Kidney (tissue), 14 donors: ENCODE measurements around the gene CD200R1L. TPM values are rescaled to one million over a fixed set of nuclear protein-coding genes. Genes with fewer than 3 reads are reported as not detected.

Source experiments
- DNase-seq, 5 donors: peaks; one replicate each; pipeline ENCODE4 v3.0.0-alpha.2; 2013 to 2020
- FAIRE-seq: peaks from 2 replicates; lab custom pipeline; 2012; peaks lifted over from hg19 to GRCh38; lab: Jason Lieb, UNC
- H3K27ac ChIP-seq, 2 donors: one replicate each; pipeline ENCODE4 v1.7.0; 2013; ENCODE audit warnings: low read depth in 2 of 2, low read length in 2 of 2, inconsistent platforms in 1 of 2
- H3K27me3 ChIP-seq: one replicate; pipeline ENCODE4 v1.7.1; 2013; ENCODE audit warnings: low read length, inconsistent platforms; ENCODE audit not compliant: control insufficient read depth, insufficient read depth
- H3K36me3 ChIP-seq, 3 donors: one replicate each; pipeline versions ENCODE4 v1.7.0 to v1.7.1; 2013; ENCODE audit warnings: low read length in 3 of 3, control low read depth in 1 of 3, inconsistent platforms in 1 of 3; ENCODE audit not compliant: insufficient read depth in 3 of 3, control insufficient read depth in 2 of 3
- H3K4me1 ChIP-seq, 3 donors: one replicate each; pipeline versions ENCODE4 v1.7.0 to v1.7.1; 2013; ENCODE audit warnings: low read length in 3 of 3, inconsistent platforms in 1 of 3, low read depth in 1 of 3; ENCODE audit not compliant: control insufficient read depth in 2 of 3, insufficient read depth in 2 of 3
- H3K4me3 ChIP-seq, 3 donors: one replicate each; pipeline versions ENCODE4 v1.7.0 to v1.8.1; 2013; ENCODE audit warnings: low read length in 3 of 3, control low read depth in 1 of 3, inconsistent platforms in 1 of 3
- H3K9ac ChIP-seq, 3 donors: one replicate each; pipeline versions ENCODE4 v1.7.0 to v1.7.1; 2013; ENCODE audit warnings: low read length in 3 of 3, control low read depth in 1 of 3, inconsistent platforms in 1 of 3
- H3K9me3 ChIP-seq, 3 donors: one replicate each; pipeline versions ENCODE4 v1.7.0 to v1.7.1; 2013; ENCODE audit warnings: low read length in 3 of 3, control low read depth in 1 of 3, inconsistent platforms in 1 of 3; ENCODE audit not compliant: control insufficient read depth in 2 of 3, insufficient read depth in 1 of 3
- intact Hi-C: fragments of 100-400 bp; cut with DNase I; formaldehyde crosslinking; loops from one replicate; pipeline ENCODE4 v1.11.1; 2022
- polyA plus RNA-seq: library from polyadenylated mRNA; stranded (reverse); fragments of 350-450 nt; fragmentation: Illumina TruSeq; extraction: RNeasy Lipid Tissue Mini Kit (QIAGEN cat#74804); gene quantifications from one replicate; pipeline ENCODE4 v1.2.3, GENCODE V29; 2014; ENCODE audit warnings: low read depth, low replicate concordance; ENCODE audit not compliant: insufficient read depth
- total RNA-seq: library from RNA; stranded (reverse); fragmentation: NEBNext Ultra II Directional; extraction: Animal tissue kit (Norgen Biotek cat#: 25700); gene quantifications from one replicate; pipeline ENCODE4 v1.2.1, GENCODE V29; 2021
- TF ChIP-seq, protein P1 (sequence below): IDR thresholded peaks from 3 replicates; pipeline ENCODE4 v1.5.1; 2012; ENCODE audit warnings: mild to moderate bottlenecking, moderate library complexity, borderline replicate concordance; ENCODE audit not compliant: insufficient read depth; ENCODE audit errors: extremely low read depth
- donor health status: control.
- donor health status: control.
- donor health status: control.
- donor health status: control.
- donor health status: control.
- donor health status: DM: yes; HTN: yes; CAD: no.
- donor health status: Normal renal cell carcinoma (clear cell type).

The CD200R1L gene
- total and polyA plus RNA-seq, 2 donors from 2014 or later = not detected

DNA sequence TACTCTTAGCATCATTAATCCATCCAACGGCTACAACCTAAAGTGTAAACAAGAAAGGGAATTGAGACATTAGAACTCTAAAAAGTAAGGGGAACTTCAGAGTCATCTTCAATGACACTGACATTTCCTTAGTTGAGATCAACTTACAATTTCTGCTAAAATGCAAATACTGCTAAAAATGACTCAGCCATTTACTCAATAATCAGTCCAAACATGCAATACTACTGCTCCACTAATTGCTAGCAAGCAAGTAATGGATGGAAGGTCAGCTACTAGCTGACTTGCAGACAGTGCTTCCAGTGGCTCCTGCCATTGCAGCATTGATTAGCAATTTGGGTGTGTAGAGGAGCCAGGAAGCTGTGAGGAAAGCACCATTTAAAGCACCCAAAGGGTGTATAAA, 28.4 kb downstream of the CD200R1L start:
- intact Hi-C loops = no loop called here
- no peak for DNase-seq
- H3K27ac ChIP-seq = no peak overlapping the region
- H3K9me3 ChIP-seq = no peaks in the 10 kb centered on the region
- peaks cover 0 to 7% (median 4%) of the 10 kb centered on the region in 3 donors for H3K4me1 ChIP-seq
- no peak overlapping the region for H3K4me3 ChIP-seq
- H3K27me3 ChIP-seq = no peaks in the 10 kb centered on the region
- no peak for FAIRE-seq
- no peak overlapping the region for H3K9ac ChIP-seq
- TF ChIP-seq, protein P1, sequence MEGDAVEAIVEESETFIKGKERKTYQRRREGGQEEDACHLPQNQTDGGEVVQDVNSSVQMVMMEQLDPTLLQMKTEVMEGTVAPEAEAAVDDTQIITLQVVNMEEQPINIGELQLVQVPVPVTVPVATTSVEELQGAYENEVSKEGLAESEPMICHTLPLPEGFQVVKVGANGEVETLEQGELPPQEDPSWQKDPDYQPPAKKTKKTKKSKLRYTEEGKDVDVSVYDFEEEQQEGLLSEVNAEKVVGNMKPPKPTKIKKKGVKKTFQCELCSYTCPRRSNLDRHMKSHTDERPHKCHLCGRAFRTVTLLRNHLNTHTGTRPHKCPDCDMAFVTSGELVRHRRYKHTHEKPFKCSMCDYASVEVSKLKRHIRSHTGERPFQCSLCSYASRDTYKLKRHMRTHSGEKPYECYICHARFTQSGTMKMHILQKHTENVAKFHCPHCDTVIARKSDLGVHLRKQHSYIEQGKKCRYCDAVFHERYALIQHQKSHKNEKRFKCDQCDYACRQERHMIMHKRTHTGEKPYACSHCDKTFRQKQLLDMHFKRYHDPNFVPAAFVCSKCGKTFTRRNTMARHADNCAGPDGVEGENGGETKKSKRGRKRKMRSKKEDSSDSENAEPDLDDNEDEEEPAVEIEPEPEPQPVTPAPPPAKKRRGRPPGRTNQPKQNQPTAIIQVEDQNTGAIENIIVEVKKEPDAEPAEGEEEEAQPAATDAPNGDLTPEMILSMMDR = no peak
- H3K36me3 ChIP-seq = no peaks in the 10 kb centered on the region

DNA sequence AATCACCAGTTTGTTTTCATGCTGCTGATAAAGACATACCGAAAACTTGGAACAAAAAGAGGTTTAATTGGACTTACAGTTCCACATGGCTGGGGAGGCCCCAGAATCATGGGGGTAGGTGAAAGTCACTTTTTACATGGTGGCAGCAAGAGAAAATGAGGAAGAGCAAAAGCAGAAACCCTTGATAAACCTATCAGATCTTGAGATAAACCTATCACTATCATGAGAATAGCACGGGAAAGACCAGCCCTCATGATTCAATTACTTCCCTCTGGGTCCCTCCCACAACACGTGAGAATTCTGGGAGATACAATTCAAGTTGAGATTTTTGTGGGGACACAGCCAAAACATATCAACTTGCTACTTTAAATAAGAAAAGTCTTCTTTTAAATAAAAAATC, 28.9 kb downstream of the CD200R1L start:
- TF ChIP-seq, protein P1 = no peak
- H3K27ac ChIP-seq = no peak overlapping the region
- no peaks in the 10 kb centered on the region for H3K27me3 ChIP-seq
- FAIRE-seq (no peak), DNase-seq (no peak)
- H3K4me3 ChIP-seq = no peak overlapping the region
- no peak overlapping the region for H3K9ac ChIP-seq
- intact Hi-C loops = no loop called here
- no peaks in the 10 kb centered on the region for H3K9me3 ChIP-seq
- H3K36me3 ChIP-seq = no peaks in the 10 kb centered on the region
- peaks cover 0 to 6% (median 4%) of the 10 kb centered on the region in 3 donors for H3K4me1 ChIP-seq

DNA sequence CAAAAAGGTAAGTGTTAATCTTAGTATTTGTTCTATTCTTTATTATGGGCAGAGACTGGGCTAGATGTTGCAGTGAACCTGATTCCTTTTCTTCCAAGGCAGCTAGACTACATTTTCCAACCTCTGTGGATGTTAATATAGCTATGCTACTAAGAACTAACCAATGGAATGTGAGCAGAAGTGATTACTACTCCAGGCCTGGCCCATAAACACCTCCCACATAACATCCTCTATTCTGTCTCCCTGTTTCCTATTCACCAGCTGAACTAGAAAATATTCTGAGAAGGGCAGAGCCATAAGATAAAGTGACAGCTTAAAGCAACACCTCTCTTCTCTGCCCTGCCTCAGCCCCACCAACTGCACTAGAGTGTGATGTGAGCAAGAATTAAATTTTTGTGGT, 29.4 kb downstream of the CD200R1L start:
- Histone ChIP-seq H3K27me3 (no peaks in the 10 kb centered on the region), H3K4me1 (peaks cover 0 to 4% (median 3%) of the 10 kb centered on the region in 3 donors), H3K4me3 (no peak overlapping the region), H3K27ac (no peak overlapping the region), H3K36me3 (no peaks in the 10 kb centered on the region), H3K9ac (no peak overlapping the region), H3K9me3 (no peaks in the 10 kb centered on the region)
- FAIRE-seq (no peak), DNase-seq (no peak)
- intact Hi-C loops = no loop called here
- TF ChIP-seq, protein P1 = no peak

DNA sequence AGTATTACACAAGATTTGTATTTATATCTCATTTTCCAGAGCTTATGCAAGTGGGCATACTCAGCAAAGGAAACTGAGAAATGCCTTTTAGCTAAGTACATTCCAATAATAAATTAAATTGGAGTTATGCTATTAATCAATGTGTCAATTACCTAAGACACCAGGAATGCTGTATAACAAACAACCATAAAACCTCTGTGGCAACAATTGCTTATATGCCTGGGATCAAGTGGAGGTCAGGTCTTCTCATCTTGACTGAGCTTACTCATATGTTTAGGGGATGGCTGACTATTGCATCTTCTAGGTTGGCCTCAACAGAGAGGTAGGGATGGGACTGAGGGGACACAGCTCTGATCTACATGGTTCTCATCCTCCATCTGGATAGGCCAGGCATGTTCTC, 30.7 kb downstream of the CD200R1L start:
- Histone ChIP-seq H3K4me1 (peaks cover 0 to 3% (median 2%) of the 10 kb centered on the region in 3 donors), H3K9me3 (no peaks in the 10 kb centered on the region), H3K9ac (no peak overlapping the region), H3K36me3 (no peaks in the 10 kb centered on the region), H3K27me3 (no peaks in the 10 kb centered on the region), H3K4me3 (no peak overlapping the region), H3K27ac (no peak overlapping the region)
- FAIRE-seq = no peak
- TF ChIP-seq, protein P1 = no peak
- intact Hi-C loops = no loop called here
- DNase-seq = no peak
